ENCODE results near the gene TRUB2.

DNA sequence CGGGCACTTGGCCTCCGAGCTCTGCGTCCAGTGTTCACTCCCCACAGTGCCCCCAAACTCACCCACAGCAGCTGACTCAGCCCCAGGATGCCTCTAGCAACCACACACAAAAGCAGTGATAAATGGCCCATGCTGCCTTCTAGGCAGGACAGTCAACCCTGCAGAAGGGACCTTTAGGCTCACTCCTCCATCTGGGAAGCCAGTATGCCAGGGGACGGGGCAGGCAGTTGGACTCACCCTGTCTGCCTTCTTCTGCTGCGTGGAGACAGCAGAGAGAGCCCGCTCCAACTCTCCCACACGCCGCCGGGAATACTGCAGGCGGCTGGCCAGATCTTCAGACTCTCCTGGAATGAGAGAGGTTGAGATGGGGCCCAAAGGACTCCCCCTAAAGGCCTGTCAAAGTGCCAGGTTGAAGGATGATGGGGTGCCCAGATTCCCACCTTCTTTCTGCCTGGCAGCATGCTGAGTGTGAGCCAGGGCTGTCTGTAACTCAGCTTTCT, 56.8 kb downstream of the TRUB2 start:
- TF ChIP-seq, protein P1, sequence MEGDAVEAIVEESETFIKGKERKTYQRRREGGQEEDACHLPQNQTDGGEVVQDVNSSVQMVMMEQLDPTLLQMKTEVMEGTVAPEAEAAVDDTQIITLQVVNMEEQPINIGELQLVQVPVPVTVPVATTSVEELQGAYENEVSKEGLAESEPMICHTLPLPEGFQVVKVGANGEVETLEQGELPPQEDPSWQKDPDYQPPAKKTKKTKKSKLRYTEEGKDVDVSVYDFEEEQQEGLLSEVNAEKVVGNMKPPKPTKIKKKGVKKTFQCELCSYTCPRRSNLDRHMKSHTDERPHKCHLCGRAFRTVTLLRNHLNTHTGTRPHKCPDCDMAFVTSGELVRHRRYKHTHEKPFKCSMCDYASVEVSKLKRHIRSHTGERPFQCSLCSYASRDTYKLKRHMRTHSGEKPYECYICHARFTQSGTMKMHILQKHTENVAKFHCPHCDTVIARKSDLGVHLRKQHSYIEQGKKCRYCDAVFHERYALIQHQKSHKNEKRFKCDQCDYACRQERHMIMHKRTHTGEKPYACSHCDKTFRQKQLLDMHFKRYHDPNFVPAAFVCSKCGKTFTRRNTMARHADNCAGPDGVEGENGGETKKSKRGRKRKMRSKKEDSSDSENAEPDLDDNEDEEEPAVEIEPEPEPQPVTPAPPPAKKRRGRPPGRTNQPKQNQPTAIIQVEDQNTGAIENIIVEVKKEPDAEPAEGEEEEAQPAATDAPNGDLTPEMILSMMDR (IDR thresholded peaks at IDR 0.05 in 2 of 3, conservative IDR thresholded peaks at IDR 0.05 in 1 of 3; ENCODE audit: borderline replicate concordance in 1 of 3, insufficient read depth in 1 of 3, low read depth in 2 of 3, low read length in 2 of 3): no peak
- TF ChIP-seq ZFX (IDR thresholded peaks at IDR 0.05) (no peak), RAD21 (IDR thresholded peaks at IDR 0.05; ENCODE audit: low read depth) (no peak), REST (IDR thresholded peaks at IDR 0.05; ENCODE audit: low read depth) (no peak), YY1 (IDR thresholded peaks at IDR 0.05; ENCODE audit: extremely low read depth, insufficient replicate concordance, low read depth, low read length) (no peak), EZH2phosphoT487 (IDR thresholded peaks at IDR 0.05; ENCODE audit: borderline replicate concordance) (no peak), TCF7L2 (IDR thresholded peaks at IDR 0.05; ENCODE audit: borderline replicate concordance, extremely low read depth, insufficient read depth, insufficient read length) (no peak), POLR2A (IDR thresholded peaks at IDR 0.05; ENCODE audit: borderline replicate concordance, extremely low read depth, insufficient read depth, insufficient read length) (no peak), SIN3A (IDR thresholded peaks at IDR 0.05; ENCODE audit: low read depth) (no peak), CBX3 (IDR thresholded peaks at IDR 0.05; ENCODE audit: low read depth) (no peak), MAX (IDR thresholded peaks at IDR 0.05) (no peak)

Data from HCT116 (cell line).